Activated CD4-positive, alpha-beta T cell treated with anti-CD3 and anti-CD28 coated beads for 24 hours (primary cell): ENCODE measurements around the gene IFT43.

Experiments used
- DNase-seq, 2 donors: peaks; one replicate each; pipeline ENCODE4 v3.0.0-alpha.2; 2020; ENCODE audit warnings: low read depth in 2 of 2

IFT43 gene

DNA sequence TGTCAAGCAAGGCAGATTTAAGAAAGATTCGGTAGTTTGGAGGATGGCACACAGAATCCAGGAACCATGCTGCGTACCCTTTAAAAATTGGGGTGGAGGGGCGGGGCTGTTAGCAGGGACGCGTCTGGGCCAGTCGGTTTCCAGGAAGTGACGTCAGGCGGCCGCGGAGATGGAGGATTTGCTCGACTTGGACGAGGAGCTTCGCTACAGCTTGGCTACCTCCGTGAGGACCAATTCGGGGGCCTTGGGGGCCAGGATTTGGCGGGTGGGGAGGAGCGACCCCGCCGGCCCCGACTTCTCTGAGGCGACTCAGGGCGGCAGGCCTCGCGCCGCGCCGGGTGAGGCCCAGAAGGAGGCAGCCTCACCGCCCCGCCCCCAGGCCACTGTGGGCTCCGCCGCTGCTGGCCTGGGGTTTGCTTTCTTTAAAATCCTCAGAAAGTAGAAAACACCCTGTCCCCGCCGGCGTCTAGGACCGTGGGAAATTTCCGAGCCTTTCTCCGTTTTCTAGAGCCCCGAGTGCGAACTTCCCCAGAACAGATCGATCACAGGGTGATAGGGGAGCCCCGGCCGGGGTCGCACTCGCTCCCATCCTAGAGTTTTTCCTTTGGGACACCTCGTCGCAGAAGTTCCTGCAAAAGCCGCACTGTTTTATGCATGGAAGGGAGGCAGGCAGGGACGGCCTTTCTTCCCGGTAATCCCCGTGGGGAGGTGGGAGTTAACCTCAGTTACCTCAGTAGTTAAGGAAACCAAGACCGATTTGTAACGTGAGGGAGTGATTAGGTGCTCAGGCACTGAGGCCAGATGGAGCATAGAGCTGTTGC lies at the start of gene IFT43:
Gene IFT43, plus strand, starts transcription at position 146 of the 821 bp plus-strand sequence. Its CDS starts 24 bp downstream, at position 170.
- DNase-seq = peak; percentile 82 to 88

DNA sequence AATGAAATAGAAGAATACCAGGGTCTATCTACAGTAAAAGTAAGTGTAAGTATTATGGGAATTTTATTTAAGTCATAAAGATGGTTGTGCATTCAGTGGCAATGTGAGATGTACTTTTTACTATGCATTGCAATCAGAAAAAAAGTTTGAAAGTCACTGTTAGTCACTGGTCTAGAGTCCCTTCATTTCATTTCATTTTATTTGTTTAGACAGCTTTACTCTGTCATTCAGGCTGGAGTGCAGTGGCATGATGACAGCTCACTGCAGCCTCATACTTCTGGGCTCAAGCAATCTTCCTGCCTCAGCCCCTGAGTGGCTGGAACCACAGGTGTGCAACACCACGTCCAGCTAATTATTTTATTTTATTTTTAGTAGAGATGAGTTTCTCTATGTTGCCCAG lies 46.4 kb upstream of the IFT43 start:
- no peak for DNase-seq

DNA sequence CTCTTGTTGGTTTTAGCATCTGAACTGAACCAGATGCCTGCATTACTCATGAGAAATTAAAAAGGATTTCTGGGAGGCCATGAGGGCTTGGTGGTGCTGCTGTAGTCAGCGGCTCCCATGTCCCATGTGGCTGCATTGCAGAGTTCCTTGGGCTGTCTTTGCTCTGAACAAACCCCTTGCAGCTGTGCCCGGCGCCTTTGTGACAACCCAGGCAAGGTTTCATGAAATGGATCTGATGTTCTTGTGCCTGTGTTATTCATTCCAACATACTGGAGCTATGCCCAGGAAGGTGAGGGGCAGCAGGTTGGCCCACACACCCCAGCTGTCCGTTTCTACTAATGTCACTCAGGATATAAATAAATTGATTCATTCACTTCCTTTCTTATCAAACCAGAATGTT lies 44.5 kb upstream of the IFT43 start:
- DNase-seq = no peak

DNA sequence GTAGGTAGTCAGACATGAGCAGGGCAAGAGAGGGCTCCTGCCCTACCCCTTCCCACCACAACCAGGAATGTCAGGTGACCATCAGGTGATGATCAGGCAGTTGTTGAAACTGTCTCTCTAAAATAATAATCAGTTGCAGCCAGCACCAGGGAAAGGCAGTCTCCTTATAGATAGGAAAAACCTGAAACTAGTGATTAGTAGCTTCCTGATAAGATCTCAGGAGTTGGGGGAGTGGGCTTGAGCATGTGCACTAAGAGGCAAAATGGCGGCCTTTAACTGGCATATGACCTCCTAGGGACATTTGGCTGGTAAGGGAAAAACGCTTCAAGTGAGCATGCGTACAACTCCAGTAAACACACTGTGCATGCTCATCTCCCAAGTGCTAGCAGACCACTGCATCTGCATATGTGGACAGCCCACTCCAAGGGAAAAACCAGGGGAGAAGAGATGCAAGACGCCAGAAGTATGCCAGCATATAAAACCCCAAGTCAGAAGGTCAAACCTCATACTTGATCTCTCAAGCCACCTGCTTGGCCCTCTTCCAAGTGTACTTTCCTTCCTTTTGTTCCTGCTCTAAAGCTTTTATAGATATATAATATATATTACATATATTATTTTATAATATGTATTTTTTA lies 40.8 kb upstream of the IFT43 start:
- no peak for DNase-seq

DNA sequence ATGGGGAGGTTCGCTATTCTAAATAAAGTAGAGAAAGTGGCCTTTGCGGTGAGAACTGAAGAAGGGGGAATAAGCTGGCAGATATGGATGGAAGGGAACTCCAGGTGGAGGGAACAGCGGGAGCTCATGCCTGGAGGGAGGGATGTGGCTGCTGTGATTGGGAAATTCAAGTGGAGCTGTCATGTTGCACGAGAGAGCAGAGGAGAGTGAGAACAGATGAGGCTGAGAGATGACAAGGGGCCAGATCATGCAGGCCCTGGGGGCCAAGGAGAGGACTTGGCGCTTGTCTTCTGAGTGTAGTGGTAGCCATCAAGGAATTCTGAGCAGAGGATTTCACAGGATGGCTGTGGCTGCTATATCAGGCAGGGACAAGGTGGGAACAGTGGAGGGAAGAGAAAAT lies 38.8 kb upstream of the IFT43 start:
- no peak for DNase-seq

DNA sequence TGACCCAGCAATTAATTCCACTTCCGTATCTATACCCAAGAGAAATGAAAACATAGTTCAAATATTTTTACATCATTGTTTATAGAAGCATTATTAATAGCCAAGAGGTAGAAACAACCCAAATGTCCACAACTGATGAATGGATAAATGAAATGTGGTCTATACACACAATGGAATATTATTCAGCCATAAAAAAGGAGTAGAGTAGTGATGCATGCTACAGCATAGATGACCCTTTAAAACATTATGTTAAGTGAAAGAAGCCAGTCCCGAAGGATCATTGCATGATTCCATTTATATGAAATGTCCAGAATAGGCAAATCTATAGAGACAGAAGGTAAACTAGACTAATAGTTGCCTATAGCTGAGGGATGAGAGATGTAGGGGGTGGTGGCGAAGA lies 33.1 kb upstream of the IFT43 start:
- DNase-seq = no peak

DNA sequence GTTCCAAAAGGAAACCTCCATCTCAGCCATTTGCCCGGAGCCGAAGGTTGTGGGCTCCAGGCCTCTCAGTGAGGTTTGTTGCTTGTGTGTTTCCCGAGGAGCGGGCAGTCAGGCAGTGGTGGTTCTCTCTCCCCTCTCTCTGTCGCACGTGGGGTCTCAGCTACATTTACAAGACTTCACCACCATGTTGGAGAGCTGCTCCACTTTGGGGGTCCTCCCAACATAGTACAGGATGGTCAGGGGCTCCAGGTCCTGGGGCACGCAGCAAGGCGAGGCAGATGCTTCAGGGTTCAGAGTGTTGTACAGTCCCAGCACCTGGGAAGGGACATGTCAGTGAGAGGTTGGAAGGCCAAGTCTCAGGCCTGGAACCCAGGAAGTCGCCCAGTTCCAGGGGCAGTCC lies 26.5 kb upstream of the IFT43 start:
- DNase-seq = no peak

DNA sequence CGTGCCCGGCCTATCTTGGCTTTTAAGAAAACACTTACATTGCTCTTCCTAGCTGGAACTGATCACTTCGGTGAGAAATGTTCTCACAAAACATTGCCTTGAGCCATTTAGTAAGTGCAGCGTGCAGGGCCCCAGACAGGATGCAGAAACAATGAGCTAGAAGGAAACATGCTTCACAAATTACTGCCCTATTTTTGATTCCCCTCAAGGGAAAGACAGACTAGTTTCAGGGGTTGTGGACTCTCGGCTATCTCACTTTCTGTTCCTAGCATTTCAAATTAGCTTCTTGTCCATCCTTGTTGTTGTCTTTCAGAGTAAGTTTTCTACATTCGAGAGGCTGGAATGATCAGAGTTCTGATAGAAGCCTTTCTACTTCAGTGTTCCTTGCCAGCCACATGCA lies 25.3 kb upstream of the IFT43 start:
- no peak for DNase-seq

DNA sequence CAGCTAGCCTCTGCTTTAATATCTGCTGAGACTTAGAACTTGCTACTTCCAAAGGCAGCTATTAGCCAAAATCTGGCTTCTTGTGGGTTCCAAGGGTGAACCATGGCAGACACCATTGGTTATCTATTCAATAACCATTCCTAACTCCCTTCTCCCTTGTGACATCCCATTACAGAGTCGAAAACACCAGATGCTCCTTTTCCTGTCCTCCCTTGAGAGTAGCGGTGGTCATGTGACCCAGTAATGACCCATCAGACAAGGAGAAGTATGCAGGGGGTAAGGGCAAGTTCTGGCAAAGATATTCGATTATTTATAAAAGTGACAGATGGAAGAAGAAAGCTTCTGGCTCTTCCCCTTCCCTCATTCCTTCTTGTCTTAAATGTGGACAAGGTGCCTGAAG lies 23.9 kb upstream of the IFT43 start:
- no peak for DNase-seq

DNA sequence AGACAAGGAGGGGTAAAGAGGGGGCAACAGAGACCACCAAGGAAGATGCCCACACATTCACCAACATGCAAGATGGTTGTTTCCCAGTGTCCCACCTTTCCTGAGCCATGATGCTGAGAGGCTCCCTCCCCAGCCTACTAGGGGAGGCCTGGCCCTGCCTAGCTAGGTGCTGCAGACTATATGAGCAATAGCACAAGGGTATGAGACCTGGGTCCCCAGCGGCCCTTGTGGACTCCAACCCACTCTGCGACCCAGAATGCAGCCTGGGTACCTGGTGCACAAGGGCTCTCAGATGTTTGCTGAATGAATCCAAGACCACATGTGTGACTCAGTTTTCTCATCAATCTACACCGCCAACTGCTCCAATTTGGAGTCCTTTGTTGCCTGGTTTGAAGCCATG lies 17.7 kb upstream of the IFT43 start:
- DNase-seq = no peak

DNA sequence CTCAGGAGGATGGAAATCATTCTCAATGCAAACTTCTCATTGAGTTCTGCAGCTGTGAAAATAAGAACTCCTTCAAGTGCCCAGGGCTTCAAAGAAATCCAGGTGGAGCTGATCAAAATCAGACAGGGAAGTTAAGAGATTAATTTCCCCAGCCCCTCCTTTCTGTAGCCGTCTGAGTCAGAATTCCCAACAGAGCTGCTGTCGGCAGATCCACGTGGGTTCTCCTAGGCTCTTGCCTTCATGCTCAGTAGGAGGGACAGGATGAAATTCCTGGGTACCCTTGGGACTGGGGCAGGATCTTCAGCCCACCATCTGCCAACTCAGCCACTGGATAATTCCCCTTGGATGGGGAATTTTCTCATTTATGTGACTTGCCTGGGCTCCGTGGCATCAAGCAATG lies 17.1 kb upstream of the IFT43 start:
- DNase-seq = no peak

DNA sequence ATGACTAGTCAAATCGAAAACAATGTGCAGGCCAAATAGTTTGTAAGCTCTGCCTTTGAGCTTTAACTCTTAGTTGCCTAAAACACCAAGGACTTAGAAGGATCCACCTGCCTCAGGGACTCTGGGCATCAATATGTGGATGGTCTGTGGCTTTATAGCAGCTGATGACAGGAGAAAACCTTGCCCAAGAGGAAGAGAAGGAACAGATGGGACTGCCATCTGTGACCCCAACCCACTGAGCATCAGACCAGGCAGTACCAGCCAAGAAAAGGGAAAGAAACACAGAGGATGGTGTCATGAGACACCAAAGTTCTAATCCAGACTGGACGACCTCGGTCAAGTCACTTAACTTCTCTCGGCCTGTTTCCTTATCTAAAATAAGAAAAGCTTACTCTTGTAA lies 16.4 kb upstream of the IFT43 start:
- no peak for DNase-seq

DNA sequence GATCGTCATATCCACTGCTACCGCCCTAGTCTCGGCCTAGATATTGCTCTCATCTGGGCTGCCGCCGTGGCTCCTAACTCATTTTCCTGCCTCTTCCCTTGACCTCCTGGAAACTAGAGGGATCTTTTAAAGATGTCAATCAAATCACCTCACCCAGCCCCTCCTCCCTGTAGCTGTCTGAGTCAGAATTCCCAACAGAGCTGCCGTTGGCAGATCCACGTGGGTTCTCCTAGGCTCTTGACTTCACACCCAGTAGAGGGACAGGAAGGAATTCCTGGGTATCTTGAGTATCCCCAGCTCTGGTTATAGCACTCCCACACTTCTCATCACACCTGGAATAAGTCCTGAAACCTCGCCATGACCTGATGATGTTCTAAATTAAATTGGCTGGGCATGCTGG lies 15.7 kb upstream of the IFT43 start:
- no peak for DNase-seq

DNA sequence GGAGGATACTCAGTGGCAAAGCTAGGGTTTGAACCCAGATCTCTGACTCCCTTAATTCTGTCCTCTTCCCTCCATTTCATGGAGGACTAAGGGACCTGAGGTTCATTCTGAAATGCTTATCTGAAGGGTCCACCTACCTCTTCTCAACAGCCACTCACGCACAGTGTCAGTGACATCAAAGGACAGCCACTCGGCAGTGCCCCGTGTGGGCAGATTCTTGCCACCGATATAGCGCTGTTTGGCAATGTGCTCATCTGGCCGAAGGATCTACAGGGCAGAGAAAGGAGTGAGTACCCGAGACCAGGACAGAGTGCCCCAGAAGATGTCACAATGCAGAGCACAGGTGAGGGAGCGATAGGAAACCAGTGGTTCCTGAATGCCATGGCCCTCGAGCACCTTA lies 14.6 kb upstream of the IFT43 start:
- no peak for DNase-seq

DNA sequence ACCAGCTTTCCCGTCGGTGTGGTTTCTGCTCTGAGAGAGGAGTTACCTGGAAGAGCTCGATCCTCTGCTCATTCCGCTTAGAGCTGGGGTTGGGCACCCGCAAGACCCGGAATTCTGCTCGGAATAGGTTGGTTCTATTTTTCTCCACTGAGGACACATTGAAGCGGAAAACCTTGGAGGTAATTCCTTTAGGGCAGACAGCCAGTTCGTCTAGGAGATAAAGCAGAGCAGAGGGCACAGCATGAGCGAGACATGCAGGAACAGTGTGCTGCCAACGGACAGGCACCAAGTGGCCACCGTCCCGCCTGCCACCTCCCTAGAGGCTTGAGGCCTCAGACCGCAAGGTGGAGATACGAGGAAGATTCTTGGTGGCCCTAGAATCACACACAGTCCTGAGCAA lies 14.1 kb upstream of the IFT43 start:
- no peak for DNase-seq

DNA sequence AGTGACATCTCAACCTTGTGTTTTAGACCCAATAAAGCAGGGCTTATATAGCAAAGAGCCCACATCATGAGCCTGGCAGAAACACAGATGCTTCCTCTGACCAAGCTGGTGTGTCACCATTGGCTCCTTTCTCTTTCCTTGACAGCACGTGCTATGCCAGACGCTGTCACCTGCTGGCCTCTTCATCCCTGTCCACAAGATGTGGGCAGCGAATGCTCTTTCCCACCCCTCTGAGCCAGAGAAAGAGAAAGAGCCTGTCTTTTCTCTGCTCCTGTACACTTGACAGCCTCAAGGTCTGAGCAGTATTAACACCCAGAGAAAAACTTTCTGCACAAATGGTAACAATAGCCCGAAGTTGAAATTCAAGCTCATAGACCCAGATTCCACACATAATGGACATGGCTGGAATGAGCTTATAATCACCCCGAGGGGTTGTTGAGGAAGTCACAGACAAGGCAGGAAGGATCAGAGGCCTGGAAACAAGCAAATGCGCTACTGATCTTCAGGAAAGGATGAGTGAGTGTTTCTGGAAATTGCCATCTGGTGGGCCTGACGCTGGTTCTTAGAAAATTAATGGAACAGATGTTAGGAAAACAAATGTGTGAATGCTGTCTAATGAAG lies 12.7 kb upstream of the IFT43 start:
- DNase-seq = no peak

DNA sequence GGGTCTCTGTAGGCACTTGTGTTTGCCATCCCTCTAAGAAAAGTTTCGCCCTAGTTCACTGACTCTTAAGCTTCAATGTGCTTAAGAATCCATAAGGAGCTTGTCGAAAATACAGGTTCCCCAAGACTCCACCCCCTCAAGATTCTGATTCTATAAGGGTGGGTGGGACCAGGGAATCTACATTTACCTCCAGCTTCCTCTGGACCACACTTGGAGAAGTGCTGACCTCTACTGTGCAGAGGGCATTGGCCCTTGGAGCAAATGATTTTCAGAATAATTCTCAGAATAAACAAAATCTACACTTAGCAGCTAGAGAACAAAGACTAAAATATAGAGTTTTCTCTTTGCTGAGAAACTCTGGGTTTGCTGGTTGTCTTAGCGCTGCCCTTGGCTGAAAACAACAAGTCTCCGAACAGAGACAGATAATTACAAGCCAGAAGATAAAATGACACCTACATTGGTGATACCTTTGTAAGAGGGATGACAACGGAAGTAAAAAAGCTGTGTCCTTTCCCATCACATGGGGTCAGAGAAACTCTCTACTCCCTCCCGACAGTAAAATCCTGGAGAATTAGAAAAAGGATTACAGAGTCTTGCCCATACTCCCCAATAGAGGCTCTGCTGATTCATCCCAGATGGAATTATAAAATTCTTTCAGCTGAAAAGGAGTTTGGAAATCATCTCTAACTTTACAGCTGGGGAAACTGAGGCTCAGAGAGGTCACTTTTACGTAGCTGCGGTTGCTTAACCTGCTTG lies 8.6 kb upstream of the IFT43 start:
- DNase-seq = no peak

DNA sequence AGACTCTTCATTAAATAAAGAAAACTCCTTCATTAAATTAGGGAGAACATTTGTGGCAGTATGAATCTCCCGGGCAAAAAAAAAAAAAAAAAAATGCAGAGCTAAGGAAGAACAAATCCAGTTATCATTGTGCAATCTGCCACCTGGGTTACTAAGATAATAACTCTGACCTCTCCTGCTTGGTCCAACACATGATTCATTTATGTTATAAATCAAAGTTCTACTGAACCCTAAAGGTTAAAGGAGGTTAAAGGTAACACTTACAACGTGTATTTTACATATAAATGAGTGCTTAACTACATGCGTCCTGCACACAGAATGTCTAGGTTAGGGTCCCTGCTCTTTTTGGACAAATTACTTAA lies 8.0 kb upstream of the IFT43 start:
- DNase-seq = no peak

DNA sequence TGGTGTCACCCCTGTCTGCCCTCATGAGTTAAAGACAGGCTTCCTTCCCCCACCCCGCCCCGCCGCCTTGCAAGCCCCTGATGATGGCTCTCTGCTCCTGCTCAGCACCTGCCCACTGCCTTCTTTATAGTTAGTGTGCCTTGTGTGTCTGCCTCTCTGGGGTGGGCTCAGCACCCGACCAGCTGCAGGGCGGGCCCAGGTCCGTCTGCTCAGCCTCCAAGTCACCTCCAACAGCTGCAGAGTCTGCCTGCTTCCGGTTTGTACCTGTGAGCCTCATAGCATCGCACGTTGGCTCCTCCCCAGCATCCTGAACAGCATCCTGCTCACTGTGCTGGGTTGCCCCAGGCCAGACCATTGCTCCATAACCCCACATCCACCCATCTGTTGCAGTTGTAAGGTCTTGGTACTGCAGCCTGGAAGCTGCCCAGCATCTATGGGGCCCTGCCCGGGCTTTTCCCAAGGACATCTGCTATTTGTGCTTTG lies 7.3 kb upstream of the IFT43 start:
- no peak for DNase-seq

DNA sequence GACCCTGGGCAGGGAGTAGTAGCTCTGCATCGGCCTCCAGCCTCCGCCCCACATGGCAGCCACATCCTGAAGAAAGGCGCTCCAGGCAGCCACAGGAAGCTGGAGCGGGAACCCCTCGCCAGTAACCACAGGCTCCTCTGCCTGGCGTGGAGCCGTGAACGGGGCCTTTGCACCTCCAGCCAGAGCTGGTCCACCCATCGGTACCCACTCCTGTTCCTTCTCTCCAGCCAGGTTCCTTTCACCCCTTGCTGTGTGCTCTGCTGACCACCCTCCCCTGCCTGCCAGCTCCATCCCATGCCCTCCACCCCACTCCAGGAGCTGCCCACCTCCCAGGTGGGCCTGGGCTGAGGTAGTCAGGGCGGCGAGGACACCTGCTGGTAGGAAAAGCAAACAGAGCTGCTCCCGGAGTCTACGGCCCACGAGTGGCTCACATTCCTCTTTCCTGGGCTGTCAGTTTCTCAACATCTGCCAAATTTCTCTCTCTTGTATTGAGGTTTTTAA lies 6.4 kb upstream of the IFT43 start:
- no peak for DNase-seq

DNA sequence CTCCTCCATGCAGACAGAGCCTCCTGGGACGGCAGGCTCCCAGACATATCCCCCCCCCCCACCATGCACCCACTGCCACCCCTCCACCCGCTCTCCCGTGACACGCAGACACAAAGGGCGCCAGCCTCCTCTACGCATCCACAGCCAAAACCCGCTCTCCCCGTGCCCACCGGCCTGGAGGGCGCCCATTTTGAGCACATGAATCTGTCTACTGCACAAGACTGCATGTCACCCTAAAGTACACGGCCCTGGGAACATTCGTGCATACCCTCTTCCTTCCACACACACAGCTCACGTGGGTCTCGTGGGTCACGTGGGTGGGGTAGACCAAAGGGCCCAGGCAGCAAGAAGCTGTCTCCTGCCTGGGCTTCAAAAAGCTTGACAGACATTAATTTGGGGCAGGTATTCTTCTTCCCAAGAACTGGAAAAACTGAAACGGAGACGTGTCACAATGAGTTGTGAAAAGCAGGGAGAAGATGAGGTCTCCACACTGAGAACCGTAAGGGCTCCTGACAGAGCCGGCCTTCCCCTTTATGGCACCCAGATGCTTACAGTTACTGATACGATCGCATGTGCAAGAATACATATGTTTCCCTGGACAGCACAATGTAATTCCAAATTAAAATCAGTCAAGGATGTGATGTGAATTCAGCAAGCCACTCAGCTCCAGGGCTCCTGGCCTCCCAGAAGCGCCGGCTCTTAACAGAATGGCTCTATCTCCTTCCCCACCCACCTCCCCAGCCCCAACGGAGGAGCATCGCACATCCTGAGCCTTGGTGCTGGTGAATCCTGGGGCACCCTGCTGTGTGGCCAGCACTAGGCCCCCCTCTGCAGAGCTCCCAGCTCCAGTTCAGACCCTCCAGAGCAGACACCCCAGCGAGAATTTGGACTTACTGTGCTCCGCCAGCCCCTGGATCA lies 5.7 kb upstream of the IFT43 start:
- no peak for DNase-seq
